ENCODE results near the gene SAPCD2. TPM values are rescaled to one million over a fixed set of nuclear protein-coding genes. Genes with fewer than 3 reads are reported as not detected.
A peak's percentile ranks its signal among the peaks of the same experiment; 100 is the strongest.

SAPCD2 gene
- total and polyA plus RNA-seq, 2 experiments from 2014 or later: 13.4 to 60.3 TPM

- H3K4me2 ChIP-seq: peak within 1 kb of the TSS; percentile 88
- no peaks in the 10 kb centered on the region for H3K79me2 ChIP-seq (replicated peaks; ENCODE audit: insufficient read depth)
- Mint-ChIP-seq H3K27ac (no peak within 1 kb of the TSS), H3K9me3 (no peaks in the 10 kb centered on the region), H3K27me3 (ENCODE audit: insufficient read depth, low read depth, poor library complexity) (peaks cover 46% of the 10 kb centered on the region), H3K36me3 (ENCODE audit: low read depth) (no peaks in the 10 kb centered on the region), H3K4me3 (peak within 1 kb of the TSS; percentile 70), H3K4me1 (peaks cover 13% of the 10 kb centered on the region)
- TF ChIP-seq ZNF114 (CRISPR knock-in tag; IDR thresholded peaks at IDR 0.05): no peak
- peak; percentile 50; the same call in 1 of the 2 replicates for TF ChIP-seq POLR2AphosphoS5 (IDR thresholded peaks at IDR 0.05; ENCODE audit: low read depth)
- peak; percentile 32 for TF ChIP-seq EZH2 (IDR thresholded peaks at IDR 0.05; ENCODE audit: low read depth, unreplicated experiment)
- peak within 1 kb of the TSS; percentile 76; the same call in 1 of the 2 replicates for H2AFZ ChIP-seq
- 0 out of 2 replicates have a peak, but pooled peaks cover 6% of the 10 kb centered on the region for H4K20me1 ChIP-seq (replicated peaks; ENCODE audit: insufficient read depth)
- peak within 1 kb of the TSS; percentile 64 for H3K4me3 ChIP-seq
- ATAC-seq (peak; percentile 10), DNase-seq (ENCODE audit: low spot score) (peak; percentile 74)
- H3F3A ChIP-seq (replicated peaks; ENCODE audit: low read depth): peaks cover 27% of the 10 kb centered on the region
- peaks cover 24% of the 10 kb centered on the region for H3K4me1 ChIP-seq (ENCODE audit: insufficient read depth)
- peaks cover 40% of the 10 kb centered on the region for H3K27me3 ChIP-seq (ENCODE audit: insufficient read depth)
- H3K27ac ChIP-seq (ENCODE audit: low read depth): no peak within 1 kb of the TSS
- H3K36me3 ChIP-seq (ENCODE audit: insufficient read depth): no peaks in the 10 kb centered on the region
- no peaks in the 10 kb centered on the region for H3K9me2 ChIP-seq (ENCODE audit: insufficient read depth)
Observed at GRCh38 chr9:137077010-137077747, 6.8 kb upstream of the SAPCD2 start, which contains the start of gene UAP1L1. UAP1L1 (plus strand) TSS chr9:137077517; CDS start chr9:137077533, 16 bp downstream.

GRCh38 chr9:137076636-137077009 is 6.3 kb upstream of the SAPCD2 start:
- peak overlapping the region; percentile 57 for H3K4me3 Mint-ChIP-seq
- Histone ChIP-seq H3K36me3 (ENCODE audit: insufficient read depth) (no peaks in the 10 kb centered on the region), H3K4me2 (peak overlapping the region; percentile 88), H3K79me2 (replicated peaks; ENCODE audit: insufficient read depth) (no peaks in the 10 kb centered on the region), H3K4me1 (ENCODE audit: insufficient read depth) (peaks cover 24% of the 10 kb centered on the region), H4K20me1 (replicated peaks; ENCODE audit: insufficient read depth) (0 out of 2 replicates have a peak, but pooled peaks cover 6% of the 10 kb centered on the region), H3F3A (replicated peaks; ENCODE audit: low read depth) (peaks cover 27% of the 10 kb centered on the region), H3K9me2 (ENCODE audit: insufficient read depth) (no peaks in the 10 kb centered on the region), H3K4me3 (peak overlapping the region; percentile 64), H3K27ac (ENCODE audit: low read depth) (no peak overlapping the region), H2AFZ (peak overlapping the region; percentile 76; the same call in 1 of the 2 replicates), H3K27me3 (ENCODE audit: insufficient read depth) (peaks cover 40% of the 10 kb centered on the region)
- H3K27ac Mint-ChIP-seq: no peak overlapping the region
- DNase-seq (ENCODE audit: low spot score) (peak; percentile 53), ATAC-seq (peak; percentile 9)
- H3K9me3 Mint-ChIP-seq: no peaks in the 10 kb centered on the region
- TF ChIP-seq ZNF331 (CRISPR knock-in tag; IDR thresholded peaks at IDR 0.05; ENCODE audit: low read depth): no peak
- TF ChIP-seq, protein P1, sequence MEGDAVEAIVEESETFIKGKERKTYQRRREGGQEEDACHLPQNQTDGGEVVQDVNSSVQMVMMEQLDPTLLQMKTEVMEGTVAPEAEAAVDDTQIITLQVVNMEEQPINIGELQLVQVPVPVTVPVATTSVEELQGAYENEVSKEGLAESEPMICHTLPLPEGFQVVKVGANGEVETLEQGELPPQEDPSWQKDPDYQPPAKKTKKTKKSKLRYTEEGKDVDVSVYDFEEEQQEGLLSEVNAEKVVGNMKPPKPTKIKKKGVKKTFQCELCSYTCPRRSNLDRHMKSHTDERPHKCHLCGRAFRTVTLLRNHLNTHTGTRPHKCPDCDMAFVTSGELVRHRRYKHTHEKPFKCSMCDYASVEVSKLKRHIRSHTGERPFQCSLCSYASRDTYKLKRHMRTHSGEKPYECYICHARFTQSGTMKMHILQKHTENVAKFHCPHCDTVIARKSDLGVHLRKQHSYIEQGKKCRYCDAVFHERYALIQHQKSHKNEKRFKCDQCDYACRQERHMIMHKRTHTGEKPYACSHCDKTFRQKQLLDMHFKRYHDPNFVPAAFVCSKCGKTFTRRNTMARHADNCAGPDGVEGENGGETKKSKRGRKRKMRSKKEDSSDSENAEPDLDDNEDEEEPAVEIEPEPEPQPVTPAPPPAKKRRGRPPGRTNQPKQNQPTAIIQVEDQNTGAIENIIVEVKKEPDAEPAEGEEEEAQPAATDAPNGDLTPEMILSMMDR (conservative IDR thresholded peaks at IDR 0.05; ENCODE audit: low read depth in 2 of 2): no peak
- TF ChIP-seq, protein P2, sequence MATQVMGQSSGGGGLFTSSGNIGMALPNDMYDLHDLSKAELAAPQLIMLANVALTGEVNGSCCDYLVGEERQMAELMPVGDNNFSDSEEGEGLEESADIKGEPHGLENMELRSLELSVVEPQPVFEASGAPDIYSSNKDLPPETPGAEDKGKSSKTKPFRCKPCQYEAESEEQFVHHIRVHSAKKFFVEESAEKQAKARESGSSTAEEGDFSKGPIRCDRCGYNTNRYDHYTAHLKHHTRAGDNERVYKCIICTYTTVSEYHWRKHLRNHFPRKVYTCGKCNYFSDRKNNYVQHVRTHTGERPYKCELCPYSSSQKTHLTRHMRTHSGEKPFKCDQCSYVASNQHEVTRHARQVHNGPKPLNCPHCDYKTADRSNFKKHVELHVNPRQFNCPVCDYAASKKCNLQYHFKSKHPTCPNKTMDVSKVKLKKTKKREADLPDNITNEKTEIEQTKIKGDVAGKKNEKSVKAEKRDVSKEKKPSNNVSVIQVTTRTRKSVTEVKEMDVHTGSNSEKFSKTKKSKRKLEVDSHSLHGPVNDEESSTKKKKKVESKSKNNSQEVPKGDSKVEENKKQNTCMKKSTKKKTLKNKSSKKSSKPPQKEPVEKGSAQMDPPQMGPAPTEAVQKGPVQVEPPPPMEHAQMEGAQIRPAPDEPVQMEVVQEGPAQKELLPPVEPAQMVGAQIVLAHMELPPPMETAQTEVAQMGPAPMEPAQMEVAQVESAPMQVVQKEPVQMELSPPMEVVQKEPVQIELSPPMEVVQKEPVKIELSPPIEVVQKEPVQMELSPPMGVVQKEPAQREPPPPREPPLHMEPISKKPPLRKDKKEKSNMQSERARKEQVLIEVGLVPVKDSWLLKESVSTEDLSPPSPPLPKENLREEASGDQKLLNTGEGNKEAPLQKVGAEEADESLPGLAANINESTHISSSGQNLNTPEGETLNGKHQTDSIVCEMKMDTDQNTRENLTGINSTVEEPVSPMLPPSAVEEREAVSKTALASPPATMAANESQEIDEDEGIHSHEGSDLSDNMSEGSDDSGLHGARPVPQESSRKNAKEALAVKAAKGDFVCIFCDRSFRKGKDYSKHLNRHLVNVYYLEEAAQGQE (IDR thresholded peaks at IDR 0.05; ENCODE audit: unreplicated experiment): no peak
- peaks cover 46% of the 10 kb centered on the region for H3K27me3 Mint-ChIP-seq (ENCODE audit: insufficient read depth, low read depth, poor library complexity)
- peaks cover 13% of the 10 kb centered on the region for H3K4me1 Mint-ChIP-seq
- H3K36me3 Mint-ChIP-seq (ENCODE audit: low read depth): no peaks in the 10 kb centered on the region
